Stimulated activated CD8-positive, alpha-beta memory T cell treated with anti-CD3 and anti-CD28 coated beads, Interleukin-7, amount 100 ng/mL, for 4 hours (primary cell): ENCODE results near the gene ANKS1B.

Source experiments
- DNase-seq, 2 donors: peaks; one replicate each; pipeline ENCODE4 v3.0.0-alpha.2; 2020; ENCODE audit warnings: low read depth in 2 of 2

The ANKS1B gene

GRCh38 chr12:99131751-99132199 lies 853.0 kb downstream of the ANKS1B start:
- DNase-seq, result no peak

GRCh38 chr12:99130808-99131553 lies 853.8 kb downstream of the ANKS1B start:
- DNase-seq, result no peak

- no peak for DNase-seq
These were observed 856.4 kb downstream of the ANKS1B start for GRCh38 chr12:99128246-99128802.

- DNase-seq, result no peak
These were observed 861.8 kb downstream of the ANKS1B start for GRCh38 chr12:99122959-99123358.

- DNase-seq, result no peak
These were observed 862.2 kb downstream of the ANKS1B start for GRCh38 chr12:99122496-99122895.

GRCh38 chr12:99121546-99121945 lies 863.2 kb downstream of the ANKS1B start:
- DNase-seq, result no peak

- no peak for DNase-seq
These were observed 864.8 kb downstream of the ANKS1B start for GRCh38 chr12:99119943-99120342.

- DNase-seq, result no peak
These were observed 865.3 kb downstream of the ANKS1B start for GRCh38 chr12:99119449-99119848.

GRCh38 chr12:99111600-99111999 lies 873.1 kb downstream of the ANKS1B start:
- DNase-seq, result no peak

GRCh38 chr12:99110868-99111267 lies 873.9 kb downstream of the ANKS1B start:
- DNase-seq, result no peak

GRCh38 chr12:99110212-99110611 lies 874.5 kb downstream of the ANKS1B start:
- no peak for DNase-seq

- DNase-seq, result no peak
These were observed 875.8 kb downstream of the ANKS1B start for GRCh38 chr12:99108924-99109323.

GRCh38 chr12:99099786-99100185 lies 885.0 kb downstream of the ANKS1B start:
- DNase-seq, result no peak

- DNase-seq, result no peak
These were observed 887.6 kb downstream of the ANKS1B start for GRCh38 chr12:99097171-99097570.

- DNase-seq, result no peak
These were observed 891.6 kb downstream of the ANKS1B start for GRCh38 chr12:99093166-99093565.

- DNase-seq, result no peak
These were observed 892.5 kb downstream of the ANKS1B start for GRCh38 chr12:99092100-99092851.

- no peak for DNase-seq
These were observed 897.5 kb downstream of the ANKS1B start for GRCh38 chr12:99087278-99087677.

GRCh38 chr12:99079811-99080210 lies 904.9 kb downstream of the ANKS1B start:
- no peak for DNase-seq

- DNase-seq, result no peak
These were observed 915.6 kb downstream of the ANKS1B start for GRCh38 chr12:99068993-99069747.

- no peak for DNase-seq
These were observed 917.5 kb downstream of the ANKS1B start for GRCh38 chr12:99067171-99067785.

- DNase-seq, result no peak
These were observed 918.0 kb downstream of the ANKS1B start for GRCh38 chr12:99066726-99067125.

GRCh38 chr12:99063182-99063581 lies 921.6 kb downstream of the ANKS1B start:
- DNase-seq, result no peak
